Left lung (tissue), 10 donors: ENCODE results near the gene RAI14. TPM values are rescaled to one million over a fixed set of nuclear protein-coding genes. Genes with fewer than 3 reads are reported as not detected.

ENCODE experiments used
- ATAC-seq: fragments of 200-7000 bp; cut with Tn5 transposase; one replicate; pipeline ENCODE4 v1.9.1; 2020; ENCODE audit warnings: moderate library complexity
- DNase-seq, 4 donors: peaks; one replicate each; pipeline ENCODE4 v3.0.0-alpha.2; 2013 to 2020
- H3K27ac ChIP-seq, 2 donors: fragments of 200-600 bp; sonication (generic) in 1 of 2; one replicate each; pipeline versions ENCODE4 v1.5.0 to v1.8.0; 2020 to 2021
- H3K27me3 ChIP-seq, 2 donors: fragments of 200-600 bp; sonication (generic) in 1 of 2; one replicate each; pipeline versions ENCODE4 v1.5.0 to v1.8.0; 2020 to 2021
- H3K36me3 ChIP-seq, 2 donors: fragments of 200-600 bp; sonication (generic) in 1 of 2; one replicate each; pipeline versions ENCODE4 v1.5.0 to v1.8.0; 2020 to 2021
- H3K4me1 ChIP-seq, 2 donors: fragments of 200-600 bp; one replicate each; pipeline ENCODE4 v1.8.0; 2021
- H3K4me3 ChIP-seq, 2 donors: fragments of 200-600 bp; sonication (generic) in 1 of 2; one replicate each; pipeline versions ENCODE4 v1.5.0 to v1.8.0; 2020 to 2021; ENCODE audit warnings: mild to moderate bottlenecking in 1 of 2
- H3K9me3 ChIP-seq, 2 donors: fragments of 200-600 bp; sonication (generic) in 1 of 2; one replicate each; pipeline versions ENCODE4 v1.5.0 to v1.8.0; 2020 to 2021
- intact Hi-C, 2 donors: fragments of 100-400 bp; cut with DNase I; formaldehyde crosslinking; loops; one replicate each; pipeline versions ENCODE4 v1.11.2 to v1.14.2; 2022
- polyA plus RNA-seq, 6 donors: library from polyadenylated mRNA; unstranded; fragments of 120-200 nt; gene quantifications; one replicate each; pipeline ENCODE4 v1.2.1, GENCODE V29; 2013; ENCODE audit not compliant: insufficient read length in 6 of 6
- total RNA-seq, 2 donors: library from RNA; stranded (reverse); fragmentation: NEBNext Ultra II Directional; extraction: Animal tissue kit (Norgen Biotek cat#: 25700); gene quantifications; one replicate each; pipeline ENCODE4 v1.2.1, GENCODE V29; 2021
- TF ChIP-seq, protein P1 (sequence below), 2 donors: fragments of 200-600 bp; sonication (generic) in 1 of 2; IDR thresholded peaks; one replicate each; pipeline versions ENCODE4 v1.5.0 to v1.8.0; 2021; ENCODE audit warnings: antibody characterized with exemption in 2 of 2
- donor health status: DM: no; HTN: yes; CAD: no.
- donor health status: DM: no; HTN: no; CAD: no.

Gene RAI14
- total and polyA plus RNA-seq, 8 donors: 48.4 to 109 (median 53.8) TPM

DNA sequence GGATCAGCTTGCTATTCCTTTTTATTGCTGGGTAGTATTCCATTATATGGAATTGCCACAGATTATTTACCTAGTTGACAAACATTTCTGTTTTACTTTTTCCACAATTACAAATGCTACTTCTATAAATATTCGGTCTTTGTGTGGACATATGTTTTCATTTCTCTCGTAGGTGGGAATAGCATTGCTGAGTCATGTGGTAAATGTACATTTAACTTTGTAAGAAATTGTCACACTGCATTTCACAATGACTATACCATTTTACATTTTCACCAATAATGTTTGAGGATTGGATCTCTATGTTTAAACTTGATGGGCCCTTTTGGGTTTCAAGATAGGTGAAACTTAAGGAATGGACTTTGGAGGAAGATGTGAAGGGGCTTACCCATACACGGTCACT lies 19.7 kb downstream of the RAI14 start:
- DNase-seq: no peak

DNA sequence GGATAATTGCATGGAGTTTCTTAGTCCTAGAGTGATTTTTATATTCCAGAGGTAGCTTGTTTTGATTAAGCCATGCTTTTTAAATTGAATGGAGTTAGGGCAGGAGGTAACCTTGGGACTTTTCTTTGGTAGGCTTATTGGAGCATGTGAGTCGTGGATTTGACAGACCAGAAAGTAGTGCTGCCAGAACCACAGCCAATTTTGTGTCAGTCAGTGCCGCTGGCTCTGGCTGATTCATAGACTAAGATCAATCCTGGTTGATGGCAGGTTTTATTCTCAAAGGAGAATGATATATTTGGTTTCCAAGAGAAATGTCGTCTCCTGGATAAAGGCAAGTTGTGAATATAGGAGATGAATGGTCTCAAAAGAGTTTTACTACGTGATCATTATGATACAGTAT lies 20.3 kb downstream of the RAI14 start:
- DNase-seq (no peak), ATAC-seq (no peak)
- H3K27ac ChIP-seq: no peak overlapping the region
- H3K4me1 ChIP-seq: peaks cover 0 to 4% of the 10 kb centered on the region in 2 donors
- no peaks in the 10 kb centered on the region for H3K36me3 ChIP-seq
- no peak overlapping the region for H3K4me3 ChIP-seq
- no peaks in the 10 kb centered on the region for H3K9me3 ChIP-seq
- H3K27me3 ChIP-seq: no peaks in the 10 kb centered on the region
- TF ChIP-seq, protein P1, sequence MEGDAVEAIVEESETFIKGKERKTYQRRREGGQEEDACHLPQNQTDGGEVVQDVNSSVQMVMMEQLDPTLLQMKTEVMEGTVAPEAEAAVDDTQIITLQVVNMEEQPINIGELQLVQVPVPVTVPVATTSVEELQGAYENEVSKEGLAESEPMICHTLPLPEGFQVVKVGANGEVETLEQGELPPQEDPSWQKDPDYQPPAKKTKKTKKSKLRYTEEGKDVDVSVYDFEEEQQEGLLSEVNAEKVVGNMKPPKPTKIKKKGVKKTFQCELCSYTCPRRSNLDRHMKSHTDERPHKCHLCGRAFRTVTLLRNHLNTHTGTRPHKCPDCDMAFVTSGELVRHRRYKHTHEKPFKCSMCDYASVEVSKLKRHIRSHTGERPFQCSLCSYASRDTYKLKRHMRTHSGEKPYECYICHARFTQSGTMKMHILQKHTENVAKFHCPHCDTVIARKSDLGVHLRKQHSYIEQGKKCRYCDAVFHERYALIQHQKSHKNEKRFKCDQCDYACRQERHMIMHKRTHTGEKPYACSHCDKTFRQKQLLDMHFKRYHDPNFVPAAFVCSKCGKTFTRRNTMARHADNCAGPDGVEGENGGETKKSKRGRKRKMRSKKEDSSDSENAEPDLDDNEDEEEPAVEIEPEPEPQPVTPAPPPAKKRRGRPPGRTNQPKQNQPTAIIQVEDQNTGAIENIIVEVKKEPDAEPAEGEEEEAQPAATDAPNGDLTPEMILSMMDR (IDR thresholded peaks at IDR 0.05): no peak
- intact Hi-C loops: no loop called here

More for the DNA sequence above, 19.7 kb downstream of the RAI14 start:
- H3K36me3 ChIP-seq: no peaks in the 10 kb centered on the region
- peaks cover 0 to 4% of the 10 kb centered on the region in 2 donors for H3K4me1 ChIP-seq
- H3K27ac ChIP-seq: no peak overlapping the region
- no peaks in the 10 kb centered on the region for H3K9me3 ChIP-seq
- no peaks in the 10 kb centered on the region for H3K27me3 ChIP-seq
- no peak for ATAC-seq
- intact Hi-C loops: no loop called here
- TF ChIP-seq, protein P1 (IDR thresholded peaks at IDR 0.05): no peak
- no peak overlapping the region for H3K4me3 ChIP-seq

DNA sequence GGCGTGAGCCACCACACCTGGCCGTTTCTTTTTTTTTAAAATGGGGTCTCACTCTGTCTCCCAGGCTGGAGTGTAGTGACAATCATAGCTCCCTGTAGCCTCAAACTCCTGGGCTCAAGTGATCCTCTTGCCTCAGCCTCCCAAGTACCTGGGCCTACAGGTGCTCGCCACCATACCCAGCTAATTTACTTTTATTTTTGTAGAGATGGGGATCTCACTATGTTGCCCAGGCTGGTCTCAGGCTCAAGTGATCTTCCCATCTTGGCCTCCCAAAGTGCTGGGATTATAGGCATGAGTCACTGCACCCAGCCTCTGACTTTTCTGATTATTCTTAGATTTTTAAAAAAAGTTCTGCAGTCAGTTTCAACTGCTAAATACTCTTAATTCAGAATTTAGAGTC lies 21.3 kb downstream of the RAI14 start:
- DNase-seq: no peak
- no peaks in the 10 kb centered on the region for H3K36me3 ChIP-seq
- intact Hi-C loops: no loop called here
- TF ChIP-seq, protein P1 (IDR thresholded peaks at IDR 0.05): no peak
- H3K27me3 ChIP-seq: no peaks in the 10 kb centered on the region
- ATAC-seq: no peak
- peaks cover under 1 to 4% of the 10 kb centered on the region in 2 donors for H3K4me1 ChIP-seq
- no peaks in the 10 kb centered on the region for H3K9me3 ChIP-seq
- no peak overlapping the region for H3K27ac ChIP-seq
- no peak overlapping the region for H3K4me3 ChIP-seq

DNA sequence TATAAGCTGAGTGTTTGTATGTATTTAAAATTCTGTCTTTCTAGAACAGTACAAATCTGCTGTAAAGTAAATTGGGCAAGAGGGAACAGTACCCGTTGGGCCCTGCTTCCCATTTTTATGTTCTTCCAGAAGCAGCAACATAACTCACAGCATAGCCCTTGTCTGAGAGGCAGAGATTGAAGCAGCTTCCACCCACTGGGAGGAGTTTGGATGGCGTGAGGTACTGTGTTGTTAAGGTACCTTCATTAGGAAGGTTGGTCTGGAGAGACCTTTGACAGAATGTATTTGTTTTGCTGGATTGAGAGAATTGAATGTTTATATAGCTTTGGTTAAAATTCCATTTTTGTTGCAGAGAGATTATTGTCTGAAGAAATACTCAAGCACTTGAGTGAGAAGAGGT lies 24.8 kb downstream of the RAI14 start:
- Histone ChIP-seq H3K9me3 (no peaks in the 10 kb centered on the region), H3K4me3 (no peak overlapping the region), H3K36me3 (no peaks in the 10 kb centered on the region), H3K4me1 (peaks cover 6 to 10% of the 10 kb centered on the region in 2 donors), H3K27me3 (no peaks in the 10 kb centered on the region), H3K27ac (peak overlapping the region in 1 of 2 donors; percentile 33)
- intact Hi-C loops: no loop called here
- DNase-seq (no peak), ATAC-seq (peak; percentile 79)
- TF ChIP-seq, protein P1 (IDR thresholded peaks at IDR 0.05): no peak

DNA sequence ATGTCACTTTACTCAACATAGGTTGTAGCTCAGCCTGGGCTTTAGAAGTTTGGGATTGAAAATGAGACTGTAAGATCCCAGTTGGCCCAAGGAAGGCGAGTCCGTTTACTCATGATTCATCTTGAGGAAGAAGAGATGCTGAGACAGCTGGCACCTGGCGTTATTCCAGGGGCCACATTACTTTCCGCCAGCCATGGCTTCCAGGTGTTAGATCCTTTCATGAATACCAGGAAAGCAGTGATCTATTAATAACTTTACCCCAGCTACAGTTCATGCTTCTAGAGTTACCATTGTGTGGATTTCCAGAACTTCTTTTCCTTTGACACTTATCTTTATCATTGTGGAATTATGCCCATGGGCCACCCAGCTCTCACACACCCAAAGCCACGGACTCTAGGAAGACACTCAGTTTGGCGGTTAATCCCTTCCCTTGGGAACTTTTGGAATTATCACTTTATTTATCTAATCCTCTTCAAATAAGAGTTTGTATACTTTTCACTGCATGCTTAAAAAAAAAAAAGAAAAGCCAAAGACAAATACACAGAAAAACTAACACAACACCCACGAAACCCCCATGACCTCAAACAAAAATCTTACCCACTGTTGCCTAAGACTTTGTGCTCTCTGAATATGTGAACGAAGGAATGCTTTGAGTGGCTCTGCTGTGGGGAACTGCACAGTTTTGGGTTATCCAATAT lies 26.9 kb downstream of the RAI14 start:
- Histone ChIP-seq H3K4me1 (peaks cover 10 to 12% of the 10 kb centered on the region in 2 donors), H3K36me3 (no peaks in the 10 kb centered on the region), H3K4me3 (no peak overlapping the region), H3K9me3 (no peaks in the 10 kb centered on the region), H3K27ac (no peak overlapping the region), H3K27me3 (no peaks in the 10 kb centered on the region)
- TF ChIP-seq, protein P1 (IDR thresholded peaks at IDR 0.05): no peak
- intact Hi-C loops: no loop called here
- DNase-seq (no peak), ATAC-seq (no peak)
